Skeletal muscle satellite cell (primary cell): ENCODE results near the gene PLCB1.

Experiments
- H3K27me3 ChIP-seq: 2 replicates; pipeline ENCODE4 v1.7.0; 2013; ENCODE audit warnings: low read length; ENCODE audit not compliant: control insufficient read depth, insufficient read depth
- H3K36me3 ChIP-seq: 2 replicates; pipeline ENCODE4 v1.7.0; 2013; ENCODE audit warnings: mild to moderate bottlenecking, control low read depth, low read length; ENCODE audit not compliant: insufficient read depth
- H3K4me1 ChIP-seq: 2 replicates; pipeline ENCODE4 v1.7.0; 2013; ENCODE audit warnings: low read length; ENCODE audit not compliant: control insufficient read depth, insufficient read depth
- H3K4me2 ChIP-seq: 2 replicates; pipeline ENCODE4 v1.7.0; 2013; ENCODE audit warnings: mild to moderate bottlenecking, low read length
- H3K4me3 ChIP-seq: 2 replicates; pipeline ENCODE4 v1.7.0; 2013; ENCODE audit warnings: low read length
- H3K9ac ChIP-seq: 2 replicates; pipeline ENCODE4 v1.7.0; 2013; ENCODE audit warnings: mild to moderate bottlenecking, low read depth, low read length, moderate library complexity
- H3K9me3 ChIP-seq: replicated peaks from 2 replicates; pipeline ENCODE4 v1.7.0; 2013; ENCODE audit warnings: mild to moderate bottlenecking, control low read depth, low read length

PLCB1 gene

GRCh38 chr20:8163543-8163942, 31.5 kb downstream of the PLCB1 start:
- H3K36me3 ChIP-seq = no peaks in the 10 kb centered on the region
- no peak overlapping the region for H3K9ac ChIP-seq
- no peaks in the 10 kb centered on the region for H3K9me3 ChIP-seq
- H3K4me1 ChIP-seq = peaks cover 5% of the 10 kb centered on the region
- no peak overlapping the region for H3K4me3 ChIP-seq
- no peak overlapping the region for H3K4me2 ChIP-seq
- no peaks in the 10 kb centered on the region for H3K27me3 ChIP-seq

GRCh38 chr20:8166730-8167129, 34.7 kb downstream of the PLCB1 start:
- Histone ChIP-seq H3K36me3 (no peaks in the 10 kb centered on the region), H3K9me3 (no peaks in the 10 kb centered on the region), H3K4me2 (no peak overlapping the region), H3K9ac (no peak overlapping the region), H3K27me3 (no peaks in the 10 kb centered on the region), H3K4me1 (no peaks in the 10 kb centered on the region), H3K4me3 (no peak overlapping the region)

GRCh38 chr20:8168785-8169288, 36.8 kb downstream of the PLCB1 start:
- Histone ChIP-seq H3K4me2 (no peak overlapping the region), H3K27me3 (no peaks in the 10 kb centered on the region), H3K4me1 (no peaks in the 10 kb centered on the region), H3K9ac (no peak overlapping the region), H3K4me3 (no peak overlapping the region), H3K36me3 (no peaks in the 10 kb centered on the region), H3K9me3 (no peaks in the 10 kb centered on the region)

- no peak overlapping the region for H3K4me2 ChIP-seq
- no peak overlapping the region for H3K4me3 ChIP-seq
- H3K9me3 ChIP-seq = no peaks in the 10 kb centered on the region
- no peaks in the 10 kb centered on the region for H3K27me3 ChIP-seq
- H3K4me1 ChIP-seq = no peaks in the 10 kb centered on the region
- no peak overlapping the region for H3K9ac ChIP-seq
- no peaks in the 10 kb centered on the region for H3K36me3 ChIP-seq
Measured at GRCh38 chr20:8170921-8171320, 38.9 kb downstream of the PLCB1 start.

GRCh38 chr20:8172191-8172590, 40.1 kb downstream of the PLCB1 start:
- H3K4me1 ChIP-seq = no peaks in the 10 kb centered on the region
- no peak overlapping the region for H3K4me2 ChIP-seq
- no peak overlapping the region for H3K4me3 ChIP-seq
- no peaks in the 10 kb centered on the region for H3K9me3 ChIP-seq
- no peaks in the 10 kb centered on the region for H3K36me3 ChIP-seq
- H3K9ac ChIP-seq = no peak overlapping the region
- no peaks in the 10 kb centered on the region for H3K27me3 ChIP-seq

GRCh38 chr20:8175741-8176675, 43.9 kb downstream of the PLCB1 start:
- H3K9ac ChIP-seq = no peak overlapping the region
- no peak overlapping the region for H3K4me2 ChIP-seq
- no peaks in the 10 kb centered on the region for H3K36me3 ChIP-seq
- H3K9me3 ChIP-seq = no peaks in the 10 kb centered on the region
- H3K27me3 ChIP-seq = no peaks in the 10 kb centered on the region
- H3K4me1 ChIP-seq = no peaks in the 10 kb centered on the region
- no peak overlapping the region for H3K4me3 ChIP-seq

- Histone ChIP-seq H3K4me2 (no peak overlapping the region), H3K9me3 (no peaks in the 10 kb centered on the region), H3K4me1 (no peaks in the 10 kb centered on the region), H3K27me3 (no peaks in the 10 kb centered on the region), H3K9ac (no peak overlapping the region), H3K4me3 (no peak overlapping the region), H3K36me3 (no peaks in the 10 kb centered on the region)
Measured at GRCh38 chr20:8183526-8183925, 51.5 kb downstream of the PLCB1 start.

GRCh38 chr20:8187740-8188139, 55.7 kb downstream of the PLCB1 start:
- no peak overlapping the region for H3K4me3 ChIP-seq
- H3K9me3 ChIP-seq = no peaks in the 10 kb centered on the region
- no peaks in the 10 kb centered on the region for H3K4me1 ChIP-seq
- no peaks in the 10 kb centered on the region for H3K27me3 ChIP-seq
- no peak overlapping the region for H3K4me2 ChIP-seq
- no peak overlapping the region for H3K9ac ChIP-seq
- no peaks in the 10 kb centered on the region for H3K36me3 ChIP-seq

- no peaks in the 10 kb centered on the region for H3K27me3 ChIP-seq
- H3K9me3 ChIP-seq = no peaks in the 10 kb centered on the region
Measured at GRCh38 chr20:8190043-8190880, 58.2 kb downstream of the PLCB1 start.

GRCh38 chr20:8194721-8195120, 62.7 kb downstream of the PLCB1 start:
- no peak overlapping the region for H3K9ac ChIP-seq
- H3K9me3 ChIP-seq = no peaks in the 10 kb centered on the region

More at GRCh38 chr20:8190043-8190880, 58.2 kb downstream of the PLCB1 start:
- no peak overlapping the region for H3K4me3 ChIP-seq
- H3K4me1 ChIP-seq = no peaks in the 10 kb centered on the region
- H3K36me3 ChIP-seq = no peaks in the 10 kb centered on the region
- no peak overlapping the region for H3K4me2 ChIP-seq
- no peak overlapping the region for H3K9ac ChIP-seq

GRCh38 chr20:8196096-8196495, 64.0 kb downstream of the PLCB1 start:
- no peak overlapping the region for H3K9ac ChIP-seq
- no peaks in the 10 kb centered on the region for H3K36me3 ChIP-seq
- no peaks in the 10 kb centered on the region for H3K27me3 ChIP-seq
- H3K4me3 ChIP-seq = no peak overlapping the region
- no peaks in the 10 kb centered on the region for H3K9me3 ChIP-seq
- H3K4me1 ChIP-seq = no peaks in the 10 kb centered on the region
- H3K4me2 ChIP-seq = no peak overlapping the region

More at GRCh38 chr20:8194721-8195120, 62.7 kb downstream of the PLCB1 start:
- H3K4me1 ChIP-seq = no peaks in the 10 kb centered on the region
- H3K36me3 ChIP-seq = no peaks in the 10 kb centered on the region
- no peaks in the 10 kb centered on the region for H3K27me3 ChIP-seq
- H3K4me2 ChIP-seq = no peak overlapping the region
- H3K4me3 ChIP-seq = no peak overlapping the region
